NCI-H2227 treated with DMSO at 0.1 percent for 48 hours (cell line): Measurements from ENCODE around the gene SNN.

ENCODE experiments used
- DNase-seq: peaks from one replicate; lab custom pipeline; 2025; lab: John Stamatoyannopoulos, UW

The SNN gene

DNA sequence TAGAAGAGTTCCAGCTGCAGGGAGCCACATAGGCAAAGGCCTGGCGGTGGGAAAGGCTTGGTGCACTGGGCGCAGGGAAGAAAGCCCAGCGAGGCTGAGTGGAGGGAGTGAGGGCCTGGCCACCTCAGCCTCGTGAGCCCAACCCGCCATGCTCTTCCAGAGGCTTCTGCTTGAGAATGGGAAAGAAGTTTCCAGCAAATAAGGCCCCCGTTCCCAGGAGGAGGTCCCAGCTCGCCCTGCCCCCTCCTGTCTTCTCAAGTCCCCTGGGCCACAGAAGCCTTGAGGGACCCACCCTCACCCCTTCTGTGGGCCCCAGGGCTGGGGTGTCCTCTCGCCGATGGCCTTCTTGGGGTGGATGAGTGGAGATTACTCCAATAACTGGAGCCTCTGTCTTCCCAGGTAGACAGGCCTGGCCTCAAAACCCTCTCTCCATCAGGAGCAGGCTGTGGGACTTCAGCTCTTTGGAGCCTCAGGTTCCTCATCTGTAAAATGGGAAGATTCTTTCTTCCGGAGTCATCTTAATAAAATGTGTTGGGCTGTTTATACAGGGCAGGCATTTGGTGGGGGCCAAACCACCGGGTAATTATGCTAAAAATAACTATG, 933 bp upstream of the SNN start:
- no peak for DNase-seq

DNA sequence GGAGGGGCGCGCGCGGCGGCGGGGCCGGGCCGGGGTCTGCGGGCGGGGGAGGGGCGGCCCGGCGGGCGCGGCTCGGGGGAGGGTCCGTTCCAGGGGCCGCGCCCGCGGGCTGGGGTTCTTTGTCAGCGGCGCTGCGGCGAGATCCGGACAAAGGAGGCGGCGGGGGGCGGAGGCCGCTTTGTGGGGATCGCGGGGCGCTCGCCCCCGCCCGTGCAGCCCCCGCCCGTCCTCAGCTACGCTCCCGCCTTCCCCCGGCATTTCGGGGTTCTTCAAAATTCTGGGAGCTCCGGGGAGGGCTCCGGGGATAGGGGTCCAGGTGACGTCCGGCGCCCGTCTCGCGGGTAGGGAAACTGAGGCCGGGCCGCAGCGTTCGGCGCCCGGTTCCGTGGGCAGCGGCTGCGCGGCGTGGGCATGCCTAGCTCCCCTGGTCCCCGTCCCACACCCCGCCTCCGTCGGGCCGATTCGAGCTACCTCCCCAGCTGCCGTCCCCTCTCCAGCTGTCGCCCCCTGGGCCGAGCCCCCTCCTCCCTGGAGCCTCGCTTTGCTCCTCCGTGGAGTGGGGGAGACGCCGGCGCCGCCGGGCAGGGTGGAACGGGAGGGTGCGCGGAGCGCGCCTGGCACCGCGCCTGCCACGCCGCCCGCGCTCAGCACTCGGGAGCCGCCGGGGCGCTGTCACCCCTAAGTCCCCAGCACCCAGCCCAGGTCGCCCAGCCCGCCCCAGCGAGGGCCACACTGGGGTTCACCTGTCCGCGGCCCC, 546 bp downstream of the SNN start:
- DNase-seq: no peak

DNA sequence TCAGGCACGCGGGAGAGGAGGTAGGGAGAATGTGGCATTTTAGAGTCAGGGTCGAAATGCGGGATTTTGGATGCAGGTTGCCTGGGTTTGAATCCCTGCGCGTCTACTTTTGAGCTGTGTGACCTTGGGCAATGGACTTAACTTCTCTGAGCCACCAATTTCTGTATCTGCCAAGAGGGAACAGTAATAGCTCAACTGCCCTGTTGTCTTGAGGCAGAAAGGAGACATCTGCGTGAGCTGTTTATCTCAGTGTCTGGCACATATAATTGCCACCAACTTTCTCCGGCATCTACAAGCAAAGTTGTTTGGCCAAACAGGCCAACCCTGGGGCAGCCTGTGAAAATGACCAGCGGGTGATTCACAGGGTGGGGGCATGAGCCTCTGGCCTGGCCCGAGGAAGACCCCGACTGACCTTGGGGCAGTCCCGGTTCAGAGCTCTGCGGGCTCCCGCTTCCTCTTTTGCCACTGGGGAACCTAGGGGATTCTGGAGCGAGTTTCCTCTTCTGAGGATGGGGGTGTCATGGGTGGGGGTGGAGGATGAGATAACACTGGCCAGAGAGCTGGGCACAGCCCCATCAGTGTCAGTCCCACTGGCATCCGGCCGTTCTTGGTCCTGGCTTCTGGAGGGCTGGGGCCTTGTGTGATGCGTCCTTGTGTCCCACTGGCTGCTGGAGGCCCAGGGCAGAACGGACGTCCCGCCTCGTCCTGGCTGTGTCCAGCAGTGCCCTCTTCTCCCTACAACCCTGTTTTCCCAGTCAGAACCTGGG, 1.3 kb downstream of the SNN start:
- DNase-seq: no peak

DNA sequence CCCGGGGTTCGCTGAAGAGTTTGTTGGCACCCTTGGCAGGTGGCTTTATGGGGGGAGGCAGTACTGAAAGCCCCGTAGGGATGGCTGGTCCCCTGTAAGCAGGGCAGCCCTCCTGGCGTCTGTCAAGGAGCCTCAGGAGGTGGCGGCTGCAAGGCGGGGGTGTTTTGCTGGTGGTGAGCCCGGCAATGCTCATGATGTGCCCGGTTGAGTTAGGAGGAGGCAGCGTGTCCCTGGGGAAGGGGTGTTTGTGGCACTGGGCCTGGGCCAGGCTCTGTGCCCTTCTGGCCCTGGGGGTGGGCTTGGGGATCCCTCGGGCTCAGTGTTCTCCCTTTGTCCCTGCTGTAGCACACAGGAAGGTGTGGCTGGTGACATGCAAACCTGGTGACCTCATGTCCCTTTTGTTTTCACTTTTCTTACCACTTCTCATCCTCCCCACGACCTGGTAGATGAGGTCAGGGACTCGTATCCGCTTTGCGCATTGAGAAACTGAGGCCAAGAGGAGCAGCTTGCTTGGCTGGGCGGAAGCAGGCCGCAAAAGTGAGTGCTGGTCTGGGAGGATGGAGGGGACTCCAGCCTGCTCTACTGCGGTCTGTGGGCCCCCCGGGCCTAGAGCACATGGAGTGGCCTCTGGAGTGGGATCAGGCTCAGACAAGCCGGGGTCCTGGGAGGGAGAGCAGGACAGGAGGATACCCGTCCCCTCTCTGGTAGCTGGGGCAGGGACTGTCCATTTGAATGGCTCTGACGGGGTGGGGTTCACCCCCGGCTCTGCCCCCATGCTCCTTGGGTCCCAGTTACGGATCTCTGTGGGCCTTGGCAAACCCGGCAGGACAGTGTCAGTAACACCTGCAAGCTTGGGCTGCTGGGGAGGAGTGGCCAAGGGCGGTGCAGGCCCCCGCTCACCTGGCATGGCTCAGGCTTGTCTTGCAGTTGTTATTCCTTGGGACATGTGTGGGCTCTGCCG, 2.2 kb downstream of the SNN start:
- DNase-seq: no peak

DNA sequence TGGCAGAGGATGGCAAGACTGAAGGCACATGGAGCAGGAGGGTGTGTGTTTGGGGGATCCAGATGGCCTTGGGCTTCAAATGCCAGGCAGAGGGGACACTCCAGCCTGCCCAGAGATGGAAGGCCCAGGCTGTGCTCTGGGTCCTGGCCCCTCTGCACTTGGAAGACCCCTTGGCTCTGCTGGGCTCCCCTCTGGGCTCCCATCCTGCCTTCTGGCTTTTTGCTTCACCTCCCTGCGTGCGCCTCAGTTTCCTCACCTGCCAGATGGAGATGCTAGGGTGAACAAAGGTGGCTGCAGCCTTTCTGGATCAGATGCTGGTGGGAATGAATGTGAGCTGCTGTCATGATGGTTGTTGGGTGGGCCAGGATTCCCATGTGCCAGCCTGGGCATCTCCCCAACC, 3.0 kb downstream of the SNN start:
- no peak for DNase-seq

DNA sequence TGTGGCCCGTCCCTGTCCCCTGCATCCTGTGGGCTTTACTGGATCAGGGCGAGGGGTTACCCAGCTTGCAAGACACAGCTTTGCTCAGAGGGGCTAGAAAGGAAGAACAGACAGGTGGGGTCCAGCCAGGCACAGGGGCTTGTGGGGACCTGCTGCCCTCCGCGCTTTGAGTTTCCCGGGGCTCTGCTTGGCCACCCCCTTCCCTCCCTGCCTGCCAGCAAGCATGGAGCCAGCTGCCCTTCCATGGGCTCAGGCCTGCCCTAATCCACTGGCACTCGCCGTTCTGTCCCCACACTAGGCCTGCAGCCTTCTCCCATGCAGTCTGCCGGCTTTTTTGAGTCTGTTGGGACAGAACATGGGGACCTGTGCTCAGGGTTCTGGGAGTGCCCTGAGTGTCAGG, 3.4 kb downstream of the SNN start:
- DNase-seq: no peak

DNA sequence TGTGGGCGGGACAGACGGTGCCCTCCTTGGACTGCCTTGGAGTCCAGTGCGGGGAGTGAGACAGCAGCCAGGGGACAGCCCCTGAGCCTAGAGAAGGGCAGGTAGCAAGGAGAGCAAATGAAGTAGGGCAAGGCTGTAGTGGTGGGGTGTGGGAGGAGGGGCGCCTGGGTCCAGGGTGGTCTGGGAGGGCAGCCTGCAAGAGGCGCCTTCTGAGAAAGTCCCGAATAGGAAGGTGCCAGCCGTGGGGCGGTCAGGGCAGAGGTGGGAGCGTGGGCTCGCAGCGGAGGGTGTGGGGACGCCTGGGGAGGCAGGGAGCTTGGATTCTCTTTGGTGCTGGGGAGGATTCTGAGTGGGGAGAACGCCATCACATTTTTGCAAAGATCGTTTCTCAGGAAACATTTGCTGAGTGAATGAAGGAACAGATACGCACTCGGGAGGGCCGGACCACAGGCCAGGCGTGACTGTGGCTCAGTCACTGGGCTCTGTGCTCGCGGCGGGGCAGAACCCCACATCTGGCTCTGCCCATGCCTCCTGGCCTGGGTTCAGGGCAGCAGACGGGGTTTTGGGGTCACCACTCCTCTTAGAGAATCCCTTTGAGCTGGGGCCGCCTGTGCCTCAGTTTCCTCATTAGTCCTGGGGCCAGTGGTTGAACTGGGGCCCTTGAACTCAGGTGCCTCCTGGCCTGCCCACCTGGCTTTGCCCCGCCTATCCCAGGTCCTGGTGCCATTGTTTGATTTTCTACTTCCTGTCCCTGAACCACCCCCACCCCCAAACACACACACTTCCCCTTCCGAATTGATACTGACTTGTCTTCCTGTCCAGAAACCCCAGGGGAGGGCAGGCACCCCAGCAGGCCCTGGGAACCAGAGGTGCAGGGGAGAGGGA, 4.2 kb downstream of the SNN start:
- DNase-seq: no peak

DNA sequence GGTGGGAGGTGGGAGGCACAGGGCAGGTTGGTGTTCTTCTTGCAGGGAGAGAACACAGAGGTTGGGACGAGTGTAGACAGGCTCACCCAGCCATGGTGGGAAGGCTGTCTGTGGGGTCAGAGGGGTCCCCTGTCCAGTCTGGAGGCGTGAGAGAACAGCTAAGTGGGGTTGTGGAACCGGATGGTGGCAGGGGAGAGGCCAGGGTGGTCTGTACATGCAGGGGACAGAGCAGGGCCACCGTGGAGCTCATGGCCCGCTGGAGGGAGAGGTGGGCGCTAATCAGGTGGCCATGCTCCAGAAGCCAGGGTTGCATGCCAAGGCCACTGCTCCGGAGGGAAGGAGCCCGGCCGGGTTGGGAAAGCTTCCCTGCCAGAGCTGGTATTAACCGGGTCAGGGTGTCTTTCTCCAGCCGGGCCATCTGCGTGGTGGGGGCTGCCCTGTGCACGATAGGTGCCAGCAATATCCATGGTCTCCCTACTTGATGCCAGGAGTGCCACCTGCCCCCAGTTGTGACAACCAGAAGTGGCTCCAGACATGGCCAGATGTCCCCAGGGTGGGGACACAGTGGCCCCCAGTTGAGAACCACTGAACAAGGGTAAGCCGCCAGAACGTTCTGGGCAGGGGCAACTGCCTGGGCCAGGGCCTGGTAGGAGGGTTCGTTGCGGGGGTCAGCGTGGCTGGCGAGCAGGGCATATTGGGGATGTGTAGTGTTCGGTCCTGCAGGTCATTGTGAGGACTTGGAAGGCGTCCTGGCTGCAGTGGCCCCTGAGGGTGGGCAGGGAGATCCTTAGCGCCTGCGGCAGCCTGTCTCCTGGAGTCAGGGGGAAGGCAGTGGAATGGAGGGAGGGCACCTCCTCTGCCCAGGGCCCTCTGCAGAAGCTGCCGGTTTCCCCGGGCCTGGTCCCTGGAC, 5.1 kb downstream of the SNN start:
- DNase-seq: no peak

DNA sequence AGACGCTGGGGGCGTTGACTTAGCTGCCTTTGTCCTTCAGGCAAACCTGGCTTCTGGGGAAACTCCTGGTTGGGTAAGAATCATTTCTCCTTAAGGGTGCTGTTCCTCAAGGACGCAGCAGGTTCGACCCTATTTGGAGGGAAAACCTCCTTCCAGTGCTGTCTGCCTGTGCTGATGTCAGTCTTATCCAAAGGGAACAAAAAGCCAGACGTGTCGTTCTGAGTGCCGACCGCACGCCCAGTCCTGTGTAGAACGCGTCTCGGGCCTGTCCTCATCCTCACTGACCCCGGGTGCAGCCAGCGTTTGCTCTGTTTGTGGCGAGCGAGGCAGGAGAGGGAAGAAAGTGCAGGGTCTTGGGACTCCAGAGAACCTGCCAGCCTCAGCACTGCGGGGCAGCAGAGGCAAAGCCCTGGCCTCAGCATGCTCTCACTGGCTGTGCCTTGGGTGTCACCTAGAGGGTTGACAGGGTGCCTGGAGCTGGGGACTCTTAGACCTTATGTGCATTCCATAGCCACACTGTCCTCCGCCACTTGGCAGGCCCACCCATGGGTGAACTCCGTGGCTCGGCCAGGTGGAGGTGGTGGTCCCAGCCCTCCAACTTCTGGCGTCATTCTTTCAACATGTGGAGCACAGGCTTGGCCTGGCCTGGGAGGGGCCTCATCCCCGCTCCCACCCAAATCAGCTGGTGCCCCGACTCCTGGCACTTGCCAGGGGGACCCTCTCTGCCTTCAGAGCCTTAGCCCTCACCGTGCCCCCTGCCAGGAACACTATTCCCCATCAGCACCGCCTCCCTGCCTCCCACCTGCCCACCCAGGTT, 6.0 kb downstream of the SNN start:
- no peak for DNase-seq

DNA sequence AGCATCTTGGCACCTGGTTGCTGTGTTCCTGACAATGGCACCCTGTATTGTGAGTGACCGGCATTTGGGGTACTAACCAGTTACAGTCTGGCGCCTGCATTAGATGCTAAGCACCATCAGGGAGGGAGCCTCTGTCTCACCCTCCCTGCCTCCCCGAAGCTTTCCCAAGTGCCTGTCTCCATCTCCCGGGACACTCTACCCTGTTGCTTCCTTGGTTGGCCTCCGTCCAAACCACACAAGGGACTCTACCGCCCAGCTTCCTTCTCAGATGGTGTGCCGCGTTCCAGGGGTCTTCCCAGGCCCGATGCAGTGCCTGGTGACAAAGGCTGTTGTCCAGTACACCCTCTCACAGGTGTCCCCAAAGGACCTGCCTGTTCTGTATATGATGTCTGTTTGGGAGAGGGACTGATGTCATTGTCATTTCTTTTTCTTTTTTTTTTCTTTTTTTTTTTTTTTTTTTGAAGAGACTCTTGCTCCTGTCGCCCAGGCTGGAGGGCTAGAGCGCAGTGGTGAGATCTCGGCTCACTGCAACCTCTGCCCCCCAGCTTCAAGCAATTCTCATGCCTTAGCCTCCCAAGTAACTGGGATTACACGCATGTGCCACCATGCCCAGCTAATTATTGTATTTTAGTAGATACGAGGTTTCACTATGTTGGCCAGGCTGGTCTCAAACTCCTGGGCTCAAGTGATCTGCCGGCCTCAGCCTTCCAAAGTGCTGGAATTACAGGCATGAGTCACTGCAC, 6.7 kb downstream of the SNN start:
- DNase-seq: no peak

DNA sequence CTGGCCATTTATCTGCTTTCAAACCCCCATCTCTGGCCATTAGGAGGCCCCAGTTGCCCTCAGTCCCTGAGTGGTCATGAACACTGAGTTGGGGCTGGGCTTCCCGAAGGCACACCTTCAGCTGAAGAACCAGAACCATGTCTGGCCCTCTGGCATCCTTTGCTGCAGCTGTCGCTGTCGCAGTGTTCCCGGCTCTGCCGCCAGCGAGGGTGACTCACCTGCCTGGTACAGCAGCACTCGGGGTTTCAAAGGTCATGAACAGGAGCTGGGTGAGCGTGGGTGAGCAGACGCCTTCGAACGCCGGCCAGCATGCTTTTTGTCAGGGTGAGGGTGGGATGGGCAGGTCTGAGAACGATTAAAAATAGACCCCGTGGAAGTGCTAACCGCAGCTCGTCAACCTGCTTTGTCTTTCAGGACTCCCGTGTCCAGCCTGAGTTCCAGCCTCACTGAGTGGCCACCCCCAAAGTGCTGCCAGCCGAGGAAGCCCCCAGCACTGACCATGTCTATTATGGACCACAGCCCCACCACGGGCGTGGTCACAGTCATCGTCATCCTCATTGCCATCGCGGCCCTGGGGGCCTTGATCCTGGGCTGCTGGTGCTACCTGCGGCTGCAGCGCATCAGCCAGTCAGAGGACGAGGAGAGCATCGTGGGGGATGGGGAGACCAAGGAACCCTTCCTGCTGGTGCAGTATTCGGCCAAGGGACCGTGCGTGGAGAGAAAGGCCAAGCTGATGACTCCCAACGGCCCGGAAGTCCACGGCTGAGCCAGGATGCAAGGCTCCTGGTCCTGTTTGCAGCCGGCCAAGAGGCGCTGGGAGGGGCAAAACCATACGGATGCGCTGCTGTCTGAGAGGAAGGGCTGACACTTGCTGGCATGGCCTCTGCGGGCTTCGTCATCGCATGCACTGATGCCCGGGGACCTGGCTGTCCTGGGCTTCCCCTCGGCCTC, 7.6 kb downstream of the SNN start:
- no peak for DNase-seq

DNA sequence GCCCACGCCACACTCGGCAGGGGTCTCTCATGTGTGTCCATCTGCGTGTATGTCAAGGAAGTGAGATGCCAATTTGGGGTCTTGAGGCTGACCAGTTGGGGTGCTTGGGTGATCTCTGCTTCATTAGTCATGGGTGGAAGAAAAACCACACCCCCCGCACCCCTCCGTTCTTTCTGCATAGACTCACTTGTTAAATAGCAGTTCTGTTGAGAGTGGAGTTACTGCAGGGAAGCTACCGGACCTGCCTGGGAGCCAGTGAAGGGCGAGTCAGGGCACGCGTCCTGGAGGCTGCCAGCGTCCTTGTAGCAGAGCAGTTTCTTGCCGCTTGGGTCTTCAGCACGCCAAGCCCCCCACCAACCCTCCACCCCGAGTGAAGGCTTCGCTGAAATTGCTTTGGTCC, 8.5 kb downstream of the SNN start:
- no peak for DNase-seq

DNA sequence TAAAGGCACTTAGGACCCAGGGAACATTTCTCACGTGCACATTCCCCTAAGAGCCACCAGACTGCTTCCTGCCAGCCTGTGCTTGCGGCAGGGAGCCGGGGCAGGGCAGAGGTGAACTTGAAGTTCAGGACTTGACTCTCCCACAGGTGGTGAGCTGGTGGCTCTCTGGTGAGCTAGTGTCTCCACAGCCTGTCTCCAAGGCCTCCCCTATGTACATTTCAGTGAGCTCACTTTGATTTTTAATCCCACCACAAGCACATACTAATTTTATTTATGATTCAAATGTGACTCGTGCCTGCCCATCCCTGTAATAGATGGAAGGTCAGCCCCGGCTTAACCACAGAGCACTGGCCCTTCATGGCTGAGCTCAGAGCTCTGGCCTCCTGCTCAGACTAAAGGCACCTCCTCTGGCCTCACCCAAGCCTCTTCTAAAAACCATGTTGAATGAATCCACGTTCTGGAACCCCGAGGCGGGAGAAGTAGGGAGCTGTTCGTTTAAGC, 9.2 kb downstream of the SNN start:
- no peak for DNase-seq

DNA sequence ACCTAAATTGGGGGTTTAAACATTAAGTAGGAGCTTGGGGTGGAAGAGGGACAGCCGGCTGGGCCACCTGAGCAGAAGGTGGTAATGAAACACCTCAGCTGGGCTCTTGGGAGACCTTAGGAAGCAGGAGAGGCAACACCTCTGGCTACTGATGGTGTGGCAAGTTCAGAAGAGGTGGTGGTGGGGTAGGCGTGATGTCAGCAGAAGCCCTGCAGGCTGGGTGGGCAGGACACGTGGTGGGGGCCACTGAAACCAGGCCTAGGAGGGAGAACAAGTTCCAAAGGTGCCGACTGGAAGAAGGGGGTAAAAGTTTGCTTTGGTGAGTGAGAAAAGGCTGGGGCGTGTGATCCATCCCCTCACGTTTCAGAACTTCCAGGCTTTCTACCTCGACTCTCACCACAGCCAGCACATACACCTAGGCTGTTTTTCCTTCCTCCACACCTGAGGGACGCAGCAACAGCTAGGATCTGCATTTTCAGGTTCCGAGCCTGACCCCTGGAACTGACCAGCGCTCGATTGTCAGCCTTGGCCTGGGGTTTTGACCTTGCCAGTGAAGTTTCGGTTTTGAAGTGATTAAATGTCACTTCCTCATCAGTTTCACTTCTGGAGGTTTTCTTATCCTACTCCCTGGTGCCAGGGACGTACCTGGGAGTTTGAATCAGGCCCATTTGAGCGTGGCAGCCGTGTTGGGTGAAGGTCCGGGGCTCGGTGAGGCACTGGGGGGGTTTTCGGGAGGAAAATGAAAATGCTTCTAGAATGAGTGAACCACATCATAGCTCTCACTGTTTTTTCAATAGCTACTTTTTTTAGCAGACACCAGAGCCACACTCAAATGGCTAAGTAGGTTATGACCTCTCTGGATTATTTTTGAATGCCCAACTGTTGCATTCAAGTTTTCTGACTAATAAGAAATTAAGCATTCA, 10.0 kb downstream of the SNN start:
- no peak for DNase-seq

DNA sequence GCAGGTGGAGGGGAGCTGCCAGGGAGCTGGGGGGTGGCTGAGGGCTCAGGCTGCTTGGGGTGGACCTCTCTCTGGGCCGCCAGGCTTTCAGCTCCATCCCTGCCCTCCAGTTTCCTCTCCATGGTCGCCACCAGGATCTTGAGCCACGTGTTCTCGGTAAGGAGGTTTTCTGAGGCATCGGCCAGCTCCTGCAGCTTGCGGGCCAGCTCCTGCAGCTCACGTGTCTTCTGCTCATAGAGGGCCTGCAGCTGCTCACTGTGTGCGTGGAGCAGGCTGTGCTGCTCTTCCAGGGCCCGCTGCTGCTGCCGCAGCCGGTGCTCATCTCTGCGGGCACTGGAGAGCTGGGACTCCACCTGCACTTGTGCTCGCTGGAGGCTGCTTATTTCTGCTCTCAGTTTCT, 11.0 kb downstream of the SNN start:
- no peak for DNase-seq
